GM20431 (cell line): Measurements from ENCODE around the gene CCBE1.

Experiments
- in situ Hi-C: fragments of 300-500 bp; cut with MseI, MboI; formaldehyde crosslinking; loops from one replicate; pipeline ENCODE4 v1.15.0; 2020; ENCODE audit warnings: low sequenced_read_pairs; ENCODE audit not compliant: unreplicated experiment

Gene CCBE1

GRCh38 chr18:59514203-59514602 is 183.0 kb downstream of the CCBE1 start:
- in situ Hi-C loops = no loop called here

- in situ Hi-C loops = no loop called here
Observed at GRCh38 chr18:59512025-59512755, 185.0 kb downstream of the CCBE1 start.

GRCh38 chr18:59509481-59510442 is 187.5 kb downstream of the CCBE1 start:
- in situ Hi-C loops = no loop called here

- in situ Hi-C loops = no loop called here
Observed at GRCh38 chr18:59505356-59505755, 191.9 kb downstream of the CCBE1 start.

- in situ Hi-C loops = no loop called here
Observed at GRCh38 chr18:59502274-59503175, 194.7 kb downstream of the CCBE1 start.

GRCh38 chr18:59501920-59502273 is 195.3 kb downstream of the CCBE1 start:
- in situ Hi-C loops = no loop called here

- in situ Hi-C loops = no loop called here
Observed at GRCh38 chr18:59500765-59501164, 196.5 kb downstream of the CCBE1 start.

- in situ Hi-C loops = no loop called here
Observed at GRCh38 chr18:59498506-59499086, 198.6 kb downstream of the CCBE1 start.

GRCh38 chr18:59492756-59493421 is 204.3 kb downstream of the CCBE1 start:
- in situ Hi-C loops = no loop called here

GRCh38 chr18:59488899-59489298 is 208.3 kb downstream of the CCBE1 start:
- in situ Hi-C loops = no loop called here

- in situ Hi-C loops = no loop called here
Observed at GRCh38 chr18:59485382-59485781, 211.8 kb downstream of the CCBE1 start.

GRCh38 chr18:59484561-59485328 is 212.5 kb downstream of the CCBE1 start:
- in situ Hi-C loops = no loop called here

- in situ Hi-C loops = no loop called here
Observed at GRCh38 chr18:59484131-59484530, 213.1 kb downstream of the CCBE1 start.

GRCh38 chr18:59481436-59481835 is 215.8 kb downstream of the CCBE1 start:
- in situ Hi-C loops = no loop called here

- in situ Hi-C loops = no loop called here
Observed at GRCh38 chr18:59479776-59480175, 217.4 kb downstream of the CCBE1 start.

GRCh38 chr18:59478591-59478990 is 218.6 kb downstream of the CCBE1 start:
- in situ Hi-C loops = no loop called here

- in situ Hi-C loops = no loop called here
Observed at GRCh38 chr18:59477849-59478248, 219.4 kb downstream of the CCBE1 start.

- in situ Hi-C loops = loop anchor here (25.0 kb wide), 1 partner anchor 342 kb away; no protein-coding TSS in a partner anchor
Observed at GRCh38 chr18:59470561-59471121, 226.6 kb downstream of the CCBE1 start.
